ENCODE data around the gene USP1.

The USP1 gene

DNA sequence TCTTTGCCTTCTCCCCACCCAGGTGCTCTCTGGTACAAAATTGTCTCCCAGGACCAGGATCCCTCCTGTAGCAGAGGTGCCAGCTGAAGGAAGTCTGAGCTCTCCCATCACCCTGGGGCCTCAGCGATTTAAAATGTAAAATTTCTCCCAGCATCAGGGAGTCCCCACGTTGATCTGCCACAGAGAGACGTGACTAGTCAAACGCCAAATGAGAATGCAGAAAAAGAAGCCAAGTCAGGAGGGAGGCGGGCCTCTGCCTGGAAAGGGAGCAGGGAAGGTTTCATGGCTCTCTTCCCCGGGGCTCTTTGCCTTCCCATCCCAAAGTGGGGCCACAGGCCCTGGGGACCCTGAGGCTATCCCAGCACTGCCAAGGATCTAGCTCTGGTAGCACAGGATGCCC is 40.0 kb upstream of the USP1 start:
- DNase-seq (ENCODE audit: insufficient read length, low spot score) (no peak), FAIRE-seq (no peak)
- TF ChIP-seq, protein P1, sequence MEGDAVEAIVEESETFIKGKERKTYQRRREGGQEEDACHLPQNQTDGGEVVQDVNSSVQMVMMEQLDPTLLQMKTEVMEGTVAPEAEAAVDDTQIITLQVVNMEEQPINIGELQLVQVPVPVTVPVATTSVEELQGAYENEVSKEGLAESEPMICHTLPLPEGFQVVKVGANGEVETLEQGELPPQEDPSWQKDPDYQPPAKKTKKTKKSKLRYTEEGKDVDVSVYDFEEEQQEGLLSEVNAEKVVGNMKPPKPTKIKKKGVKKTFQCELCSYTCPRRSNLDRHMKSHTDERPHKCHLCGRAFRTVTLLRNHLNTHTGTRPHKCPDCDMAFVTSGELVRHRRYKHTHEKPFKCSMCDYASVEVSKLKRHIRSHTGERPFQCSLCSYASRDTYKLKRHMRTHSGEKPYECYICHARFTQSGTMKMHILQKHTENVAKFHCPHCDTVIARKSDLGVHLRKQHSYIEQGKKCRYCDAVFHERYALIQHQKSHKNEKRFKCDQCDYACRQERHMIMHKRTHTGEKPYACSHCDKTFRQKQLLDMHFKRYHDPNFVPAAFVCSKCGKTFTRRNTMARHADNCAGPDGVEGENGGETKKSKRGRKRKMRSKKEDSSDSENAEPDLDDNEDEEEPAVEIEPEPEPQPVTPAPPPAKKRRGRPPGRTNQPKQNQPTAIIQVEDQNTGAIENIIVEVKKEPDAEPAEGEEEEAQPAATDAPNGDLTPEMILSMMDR (IDR thresholded peaks at IDR 0.05; ENCODE audit: insufficient read depth, missing control alignments), result no peak

DNA sequence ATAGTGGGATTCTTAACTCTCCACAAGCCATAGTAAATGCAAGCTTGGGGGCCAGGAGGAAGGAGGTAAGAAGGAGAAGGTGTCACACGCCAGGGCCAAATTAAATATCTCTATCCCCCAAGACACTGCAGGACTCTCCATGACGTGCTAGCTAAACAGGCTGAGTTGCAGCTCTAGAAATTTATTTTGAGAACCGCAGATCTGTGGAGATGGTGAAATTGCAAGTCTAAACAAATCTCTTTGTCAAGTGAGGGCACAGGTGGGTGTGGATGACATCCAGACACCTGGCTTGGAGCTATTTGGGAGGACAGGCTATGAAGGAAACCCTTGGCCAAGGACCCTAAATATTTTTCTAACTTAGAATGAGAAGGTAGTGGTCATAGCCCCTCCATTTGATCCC is 39.5 kb upstream of the USP1 start:
- FAIRE-seq (no peak), DNase-seq (ENCODE audit: insufficient read length, low spot score) (no peak)
- TF ChIP-seq, protein P1 (IDR thresholded peaks at IDR 0.05; ENCODE audit: insufficient read depth, missing control alignments), result no peak

DNA sequence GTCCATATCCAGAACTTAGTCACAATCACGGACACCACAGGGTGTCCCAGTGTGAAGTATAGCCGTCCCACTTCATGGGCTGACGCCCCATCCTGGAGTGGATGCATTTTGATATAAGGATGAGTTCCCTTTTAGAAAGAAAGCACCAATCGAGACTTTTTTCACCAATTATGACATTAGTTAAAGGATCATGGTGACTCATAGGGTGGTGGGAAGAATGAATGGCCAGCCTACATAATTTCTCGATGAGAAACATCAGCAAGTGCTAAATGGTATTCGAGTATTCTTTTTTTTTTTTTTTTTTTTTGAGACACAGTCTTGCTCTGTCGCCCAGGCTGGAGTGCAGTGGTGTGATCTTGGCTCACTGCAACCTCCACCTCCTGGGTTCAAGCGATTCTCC is 38.5 kb upstream of the USP1 start:
- DNase-seq (ENCODE audit: insufficient read length, low spot score), result no peak

DNA sequence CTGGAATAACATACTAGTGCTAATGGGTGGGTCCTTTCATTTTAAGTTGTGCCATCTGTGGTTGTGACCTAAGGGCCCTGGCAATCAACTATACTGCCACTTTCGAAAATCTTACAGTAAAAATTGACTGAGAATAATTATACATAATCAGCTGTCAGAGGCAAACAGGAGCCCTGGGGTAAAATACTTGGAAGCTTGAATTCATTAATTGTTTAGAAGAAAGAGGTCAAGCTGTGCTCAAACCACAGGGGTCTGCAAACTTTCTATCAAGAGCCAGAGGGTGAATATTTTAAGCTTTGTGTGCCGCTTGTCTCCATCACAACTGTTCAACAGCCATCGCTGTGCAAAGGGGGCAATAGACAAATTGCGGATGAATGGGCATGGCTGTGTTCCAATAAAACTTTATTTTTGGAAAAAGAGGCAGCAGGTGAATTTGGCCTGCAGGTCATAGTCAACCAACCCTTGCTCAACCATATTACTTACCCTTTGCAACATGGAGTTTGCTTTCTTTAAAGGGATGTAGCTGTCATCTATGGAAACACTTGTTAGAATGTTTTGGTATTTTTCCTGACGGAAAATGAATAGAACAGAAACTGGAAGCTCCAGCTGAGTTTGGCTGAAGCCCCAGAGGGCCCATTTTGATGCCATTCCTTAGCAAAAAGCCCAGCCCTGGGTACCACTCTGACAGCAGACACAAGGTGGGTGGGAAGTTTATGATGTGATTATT is 35.7 kb upstream of the USP1 start:
- FAIRE-seq, result no peak
- TF ChIP-seq, protein P1 (IDR thresholded peaks at IDR 0.05; ENCODE audit: insufficient read depth, missing control alignments), result no peak
- DNase-seq (ENCODE audit: insufficient read length, low spot score), result no peak

More for the DNA sequence above, 38.5 kb upstream of the USP1 start:
- TF ChIP-seq, protein P1 (IDR thresholded peaks at IDR 0.05; ENCODE audit: insufficient read depth, missing control alignments), result no peak
- FAIRE-seq, result no peak

DNA sequence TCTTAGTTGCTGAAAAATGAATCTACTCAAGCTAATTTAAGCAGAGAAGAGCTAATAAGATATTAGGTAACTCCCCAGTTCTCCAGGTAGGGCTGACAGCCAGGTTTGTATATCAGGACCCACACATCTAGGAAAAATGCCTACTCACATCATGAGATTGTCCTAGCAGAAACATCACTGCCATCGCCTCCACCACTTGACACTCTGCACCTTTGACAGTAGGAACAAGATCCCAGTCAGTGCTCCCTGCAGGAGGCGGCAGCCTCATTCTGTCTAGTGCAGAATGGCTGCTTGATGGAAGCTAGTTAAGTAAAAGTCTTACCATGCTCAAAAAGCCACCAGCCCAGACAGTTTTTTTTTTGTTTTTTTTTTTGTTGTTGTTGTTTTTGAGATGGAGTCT is 31.6 kb upstream of the USP1 start:
- DNase-seq (ENCODE audit: insufficient read length, low spot score) (no peak), FAIRE-seq (no peak)
- TF ChIP-seq, protein P1 (IDR thresholded peaks at IDR 0.05; ENCODE audit: insufficient read depth, missing control alignments), result no peak

DNA sequence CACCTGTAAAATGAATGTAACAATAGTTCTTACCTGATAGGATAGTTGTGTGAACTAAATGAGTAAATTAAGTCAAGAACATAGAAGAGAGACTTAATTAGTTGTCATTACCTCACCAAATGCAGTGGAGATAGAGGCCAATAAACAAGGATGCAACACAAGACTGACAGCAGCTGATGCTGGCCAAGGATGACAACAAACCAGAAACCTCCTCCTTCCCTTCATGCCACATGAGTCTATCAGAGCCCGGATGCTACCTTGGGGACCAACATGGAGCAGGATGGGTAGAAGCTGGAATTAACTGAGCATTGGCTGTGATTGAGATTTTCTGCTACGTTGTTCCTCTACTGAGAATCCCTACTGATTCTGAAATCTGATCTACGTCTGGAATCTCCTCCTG is 30.3 kb upstream of the USP1 start:
- FAIRE-seq (no peak), DNase-seq (ENCODE audit: insufficient read length, low spot score) (no peak)
- TF ChIP-seq, protein P1 (IDR thresholded peaks at IDR 0.05; ENCODE audit: insufficient read depth, missing control alignments), result no peak

DNA sequence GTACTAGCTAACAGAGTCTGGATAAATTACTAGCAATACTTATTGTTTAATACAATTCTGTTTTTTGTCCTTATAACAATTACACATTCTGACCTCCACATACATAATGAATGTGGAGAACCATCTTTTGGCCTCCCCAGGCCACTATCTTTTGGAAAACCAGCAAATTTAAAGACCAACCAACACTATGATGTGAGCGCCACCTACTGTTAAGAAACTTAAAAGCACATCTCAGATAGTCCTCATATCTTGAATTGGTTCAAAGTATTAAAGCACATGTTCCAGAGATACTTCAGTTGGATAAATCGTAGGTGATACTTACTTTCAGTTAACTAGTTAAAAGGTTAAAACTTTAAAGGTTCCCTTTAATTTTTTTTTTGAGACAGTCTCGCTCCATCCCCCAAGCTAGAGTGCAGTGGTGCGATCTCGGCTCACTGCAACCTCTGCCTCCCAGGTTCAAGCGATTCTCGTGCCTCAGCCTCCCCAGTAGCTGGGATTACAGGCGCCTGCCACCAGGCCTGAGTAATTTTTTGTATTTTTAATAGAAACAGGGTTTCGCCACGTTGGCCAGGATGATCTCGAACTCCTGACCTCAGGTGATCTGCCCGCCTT is 29.3 kb upstream of the USP1 start:
- TF ChIP-seq, protein P1 (IDR thresholded peaks at IDR 0.05; ENCODE audit: insufficient read depth, missing control alignments), result peak; percentile 86
- FAIRE-seq (peak; percentile 97), DNase-seq (ENCODE audit: insufficient read length, low spot score) (peak; percentile 30)

Measured in D721Med (cell line).